Neural cell (in vitro differentiated cells): ENCODE results near the gene RBBP8NL. TPM values are rescaled to one million over a fixed set of nuclear protein-coding genes. Genes with fewer than 3 reads are reported as not detected.
A peak's percentile ranks its signal among the peaks of the same experiment; 100 is the strongest.

ENCODE experiments used
- H2AFZ ChIP-seq: fragments of 200-600, 300-800 bp; sonication (generic), shearing (Covaris generic); 2 replicates; pipeline ENCODE4 v1.6.0; 2014; ENCODE audit warnings: low read depth, mild to moderate bottlenecking, antibody characterized with exemption, low read length, moderate library complexity
- H3F3A ChIP-seq: fragments of 200-600 bp; shearing (Covaris generic); 2 replicates; pipeline ENCODE4 v1.6.1; 2016; ENCODE audit warnings: mild to moderate bottlenecking, moderate library complexity, mixed read lengths, antibody characterized with exemption, low read length; ENCODE audit not compliant: insufficient read depth, poor library complexity, severe bottlenecking
- H3K27ac ChIP-seq: fragments of 200-600, 300-800 bp; sonication (generic), shearing (Covaris generic); 2 replicates; pipeline ENCODE4 v1.5.1; 2014; ENCODE audit warnings: mild to moderate bottlenecking, low read length, moderate library complexity
- H3K27me3 ChIP-seq: fragments of 300-800, 200-600 bp; sonication (generic), shearing (Covaris generic); 2 replicates; pipeline ENCODE4 v1.6.0; 2014; ENCODE audit warnings: mild to moderate bottlenecking, low read depth, low read length, moderate library complexity; ENCODE audit not compliant: insufficient read depth
- H3K36me3 ChIP-seq: fragments of 300-800, 200-600 bp; sonication (generic), shearing (Covaris generic); 2 replicates; pipeline ENCODE4 v1.5.1; 2014; ENCODE audit warnings: mild to moderate bottlenecking, antibody characterized with exemption, low read length, moderate library complexity; ENCODE audit not compliant: insufficient read depth
- H3K4me2 ChIP-seq: fragments of 300-800, 200-600 bp; sonication (generic), shearing (Covaris generic); 2 replicates; pipeline ENCODE4 v1.6.0; 2014; ENCODE audit warnings: mild to moderate bottlenecking, low read length
- H3K4me3 ChIP-seq: fragments of 300-800, 200-600 bp; sonication (generic), shearing (Covaris generic); 2 replicates; pipeline ENCODE4 v1.5.1; 2014; ENCODE audit warnings: mild to moderate bottlenecking, low read length, moderate library complexity
- H3K79me2 ChIP-seq: fragments of 200-600 bp; shearing (Covaris generic); replicated peaks from 2 replicates; pipeline ENCODE4 v1.6.0; 2014; ENCODE audit warnings: mild to moderate bottlenecking, low read length, moderate library complexity; ENCODE audit not compliant: insufficient read depth
- H3K9ac ChIP-seq: fragments of 300-800, 200-600 bp; sonication (generic), shearing (Covaris generic); 2 replicates; pipeline ENCODE4 v1.6.1; 2016; ENCODE audit warnings: mild to moderate bottlenecking, low read length, mixed read lengths
- H3K9me2 ChIP-seq: fragments of 200-600 bp; shearing (Covaris generic); 2 replicates; pipeline ENCODE4 v1.6.1; 2016; ENCODE audit warnings: mild to moderate bottlenecking, low read length, mixed read lengths; ENCODE audit not compliant: insufficient read depth
- H3K9me3 ChIP-seq: fragments of 200-600, 300-800 bp; sonication (generic), shearing (Covaris generic); 2 replicates; pipeline ENCODE4 v1.6.1; 2016; ENCODE audit warnings: mild to moderate bottlenecking, mixed run types, low read length, moderate library complexity, mixed read lengths
- H4K20me1 ChIP-seq: fragments of 200-600 bp; shearing (Covaris generic); 2 replicates; pipeline ENCODE4 v1.6.1; 2016; ENCODE audit warnings: mild to moderate bottlenecking, mixed run types; ENCODE audit not compliant: insufficient read depth
- CTCF ChIP-seq: fragments of 450-650 bp; IDR thresholded peaks from 2 replicates; pipeline ENCODE4 v1.5.1; 2014; ENCODE audit warnings: antibody characterized with exemption, mild to moderate bottlenecking, moderate library complexity; ENCODE audit not compliant: poor library complexity, severe bottlenecking
- EP300 ChIP-seq: fragments of 450-650 bp; conservative IDR thresholded peaks from 2 replicates; pipeline ENCODE4 v1.6.1; 2014; ENCODE audit warnings: antibody characterized with exemption, mild to moderate bottlenecking, moderate library complexity; ENCODE audit not compliant: poor library complexity, severe bottlenecking
- EZH2 ChIP-seq: fragments of 200-600, 300-800 bp; shearing (Covaris generic), sonication (generic); IDR thresholded peaks from 2 replicates; pipeline ENCODE4 v1.6.1; 2014; ENCODE audit warnings: antibody characterized with exemption, low read length, borderline replicate concordance, mild to moderate bottlenecking; ENCODE audit not compliant: insufficient read depth, poor library complexity, severe bottlenecking
- MXI1 ChIP-seq: fragments of 450-650 bp; conservative IDR thresholded peaks from 2 replicates; pipeline ENCODE4 v1.6.1; 2014; ENCODE audit warnings: antibody characterized with exemption, mild to moderate bottlenecking; ENCODE audit not compliant: poor library complexity, severe bottlenecking
- POLR2AphosphoS5 ChIP-seq: IDR thresholded peaks from 2 replicates; pipeline ENCODE4 v1.6.1; 2012
- RAD21 ChIP-seq: fragments of 450-650 bp; conservative IDR thresholded peaks from 2 replicates; pipeline ENCODE4 v1.6.1; 2014; ENCODE audit warnings: antibody characterized with exemption, mild to moderate bottlenecking, moderate library complexity
- REST ChIP-seq: IDR thresholded peaks from 2 replicates; pipeline ENCODE4 v1.6.1; 2012; ENCODE audit warnings: borderline replicate concordance
- SMC3 ChIP-seq: fragments of 450-650 bp; conservative IDR thresholded peaks from 2 replicates; pipeline ENCODE4 v1.6.1; 2014; ENCODE audit warnings: antibody characterized with exemption, mild to moderate bottlenecking, moderate library complexity; ENCODE audit not compliant: poor library complexity
- TAF1 ChIP-seq: IDR thresholded peaks from 2 replicates; pipeline ENCODE4 v1.6.1; 2012; ENCODE audit warnings: low read depth
- polyA plus RNA-seq: library from polyadenylated mRNA; depleted of rRNA; stranded (reverse); fragments of >200 nt; gene quantifications from 2 replicates; pipeline ENCODE4 v1.2.3, GENCODE V29; 2014

Gene RBBP8NL
- polyA plus RNA-seq, 1 donor from 2014 or later = not detected

GRCh38 chr20:62401331-62401779, 26.0 kb downstream of the RBBP8NL start:
- Histone ChIP-seq H3K27ac (no peak overlapping the region), H4K20me1 (no peaks in the 10 kb centered on the region), H3K9me3 (no peaks in the 10 kb centered on the region), H3K9ac (no peak overlapping the region), H3K4me3 (no peak overlapping the region), H3K79me2 (peaks cover 5% of the 10 kb centered on the region), H2AFZ (no peak overlapping the region), H3K9me2 (no peaks in the 10 kb centered on the region), H3F3A (no peaks in the 10 kb centered on the region), H3K36me3 (no peaks in the 10 kb centered on the region), H3K4me2 (no peak overlapping the region), H3K27me3 (no peaks in the 10 kb centered on the region)
- no peak for TF ChIP-seq SMC3
- TF ChIP-seq MXI1 = no peak
- no peak for TF ChIP-seq RAD21
- peak; percentile 17 for TF ChIP-seq CTCF

- H3K27ac ChIP-seq = no peak overlapping the region
- H3K9ac ChIP-seq = no peak overlapping the region
- no peaks in the 10 kb centered on the region for H3K9me3 ChIP-seq
- H2AFZ ChIP-seq = no peak overlapping the region
- TF ChIP-seq POLR2AphosphoS5 (no peak), TAF1 (no peak), SMC3 (no peak), EP300 (no peak), MXI1 (no peak), CTCF (no peak), REST (no peak), EZH2 (no peak), RAD21 (no peak)
- no peaks in the 10 kb centered on the region for H4K20me1 ChIP-seq
- H3K9me2 ChIP-seq = no peaks in the 10 kb centered on the region
- H3K36me3 ChIP-seq = no peaks in the 10 kb centered on the region
- H3K4me2 ChIP-seq = no peak overlapping the region
- no peaks in the 10 kb centered on the region for H3F3A ChIP-seq
- H3K27me3 ChIP-seq = no peaks in the 10 kb centered on the region
- H3K79me2 ChIP-seq = no peaks in the 10 kb centered on the region
- no peak overlapping the region for H3K4me3 ChIP-seq
Measured at GRCh38 chr20:62400541-62400940, 26.8 kb downstream of the RBBP8NL start.
